ENCODE data around the gene DPEP3.

DNA sequence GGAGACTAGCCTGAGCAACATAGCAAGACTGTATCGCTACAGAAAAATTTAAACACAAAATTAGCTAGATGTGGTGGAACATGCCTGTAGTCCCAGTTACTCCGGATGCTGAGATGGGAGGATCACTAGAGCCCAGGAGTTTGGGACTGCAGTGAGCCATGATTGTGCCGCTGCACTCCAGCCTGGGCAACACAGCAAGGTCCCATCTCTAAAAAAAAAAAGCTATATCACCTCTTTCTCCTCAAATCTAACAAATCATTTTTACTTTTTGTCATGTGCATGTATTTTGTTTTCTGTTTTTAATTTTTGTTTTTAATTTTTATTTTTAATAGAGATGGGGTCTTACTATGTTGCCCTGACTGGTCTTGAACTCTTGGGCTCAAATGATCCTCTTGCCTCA, 48.7 kb upstream of the DPEP3 start:
- TF ChIP-seq, protein P1, sequence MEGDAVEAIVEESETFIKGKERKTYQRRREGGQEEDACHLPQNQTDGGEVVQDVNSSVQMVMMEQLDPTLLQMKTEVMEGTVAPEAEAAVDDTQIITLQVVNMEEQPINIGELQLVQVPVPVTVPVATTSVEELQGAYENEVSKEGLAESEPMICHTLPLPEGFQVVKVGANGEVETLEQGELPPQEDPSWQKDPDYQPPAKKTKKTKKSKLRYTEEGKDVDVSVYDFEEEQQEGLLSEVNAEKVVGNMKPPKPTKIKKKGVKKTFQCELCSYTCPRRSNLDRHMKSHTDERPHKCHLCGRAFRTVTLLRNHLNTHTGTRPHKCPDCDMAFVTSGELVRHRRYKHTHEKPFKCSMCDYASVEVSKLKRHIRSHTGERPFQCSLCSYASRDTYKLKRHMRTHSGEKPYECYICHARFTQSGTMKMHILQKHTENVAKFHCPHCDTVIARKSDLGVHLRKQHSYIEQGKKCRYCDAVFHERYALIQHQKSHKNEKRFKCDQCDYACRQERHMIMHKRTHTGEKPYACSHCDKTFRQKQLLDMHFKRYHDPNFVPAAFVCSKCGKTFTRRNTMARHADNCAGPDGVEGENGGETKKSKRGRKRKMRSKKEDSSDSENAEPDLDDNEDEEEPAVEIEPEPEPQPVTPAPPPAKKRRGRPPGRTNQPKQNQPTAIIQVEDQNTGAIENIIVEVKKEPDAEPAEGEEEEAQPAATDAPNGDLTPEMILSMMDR (IDR thresholded peaks at IDR 0.05; ENCODE audit: low read depth, low read length), result no peak
- no peak for TF ChIP-seq EZH2phosphoT487 (IDR thresholded peaks at IDR 0.05; ENCODE audit: low read depth)
